HG02970 (cell line): ENCODE measurements around the gene RNASE12.

ENCODE experiments used
- ATAC-seq: cut with Tn5 transposase; IDR thresholded peaks from one replicate; pipeline ENCODE4 v1.9.1; 2021; ENCODE audit warnings: mild to moderate bottlenecking, moderate library complexity, moderate number of reproducible peaks; ENCODE audit not compliant: unreplicated experiment, low FRiP score

RNASE12 gene

DNA sequence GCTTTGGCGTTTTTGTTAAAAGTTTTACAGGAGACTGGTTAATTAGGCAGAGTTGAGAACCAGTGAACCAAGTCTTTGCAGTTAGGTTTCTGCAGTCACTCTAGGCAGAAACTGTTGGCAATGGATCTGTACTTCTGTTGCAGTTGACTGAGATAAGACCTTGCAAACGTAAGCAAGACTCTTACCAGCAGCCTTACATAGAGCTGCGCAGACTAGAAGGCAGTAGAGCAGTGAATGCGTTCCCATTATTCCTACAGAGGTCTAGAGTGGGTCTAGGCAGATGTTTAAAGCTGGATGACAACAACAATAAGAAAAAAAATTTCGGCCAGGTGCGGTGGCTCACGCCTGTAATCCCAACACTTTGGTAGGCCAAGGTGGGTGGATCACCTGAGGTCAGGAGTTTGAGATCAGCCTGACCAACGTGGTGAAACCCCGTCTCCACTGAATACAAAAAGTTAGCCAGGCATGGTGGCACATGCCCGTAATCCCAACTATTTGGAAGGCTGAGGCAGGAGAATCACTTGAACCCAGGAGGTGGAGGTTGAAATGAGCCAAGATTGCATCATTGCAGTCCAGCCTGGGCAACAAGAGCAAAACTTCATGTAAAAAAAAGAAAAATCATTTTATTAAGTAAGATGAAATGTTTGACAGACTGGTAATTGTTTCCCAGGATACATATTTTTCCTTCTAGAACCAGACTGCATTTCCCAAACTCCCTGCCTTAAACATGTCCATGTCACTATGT lies 42.6 kb downstream of the RNASE12 start:
- ATAC-seq: no peak

GRCh38 chr14:20546877-20547276 lies 44.3 kb downstream of the RNASE12 start:
- ATAC-seq: no peak
